Measurements from ENCODE around the gene ZIC3.

ZIC3 gene

DNA sequence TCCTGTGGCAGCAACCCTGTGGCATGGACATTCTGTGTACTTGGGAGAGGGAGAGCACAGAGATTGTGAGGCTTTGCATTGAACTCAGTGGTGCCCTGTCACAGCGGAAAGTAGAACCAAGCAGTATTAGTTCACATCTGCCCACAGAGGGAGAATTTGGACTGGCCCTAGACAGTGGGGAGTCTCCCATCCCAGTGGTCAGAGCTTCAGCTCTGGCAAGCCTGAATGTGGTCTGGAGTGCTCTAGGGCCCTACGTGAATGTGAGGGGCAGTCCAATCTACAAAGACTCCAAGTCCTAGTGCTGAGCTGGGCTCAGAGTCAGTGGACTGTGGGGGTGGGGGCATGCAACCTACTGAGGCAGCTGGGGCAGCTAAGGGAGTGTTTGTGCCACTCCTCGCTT lies 34.8 kb downstream of the ZIC3 start:
- no peak overlapping the region for H3K27ac ChIP-seq

More for the DNA sequence above, 34.8 kb downstream of the ZIC3 start:
- Histone ChIP-seq H3K36me3 (replicated peaks) (no peaks in the 10 kb centered on the region), H3K4me3 (ENCODE audit: low read depth, low read length) (no peak overlapping the region), H3K27me3 (replicated peaks) (no peaks in the 10 kb centered on the region)
- no peak for TF ChIP-seq CTCF (IDR thresholded peaks at IDR 0.05; ENCODE audit: low read depth, low read length, missing control alignments)
- in situ Hi-C loops (cut with HindIII; ENCODE audit: low pct_ligation_motif_present, low sequenced_read_pairs): no loop called here
- DNase-seq: no peak

Measured in brain microvascular endothelial cell (primary cell).